Neuron (in vitro differentiated cells): Measurements from ENCODE around the gene VWA7.

ENCODE experiments used
- H2AFZ ChIP-seq: one replicate; pipeline ENCODE4 v1.6.1; 2013; ENCODE audit warnings: low read depth, mild to moderate bottlenecking, inconsistent platforms, low read length, moderate library complexity
- H3K27me3 ChIP-seq: one replicate; pipeline ENCODE4 v1.6.1; 2013; ENCODE audit warnings: low read length; ENCODE audit not compliant: insufficient read depth
- H3K36me3 ChIP-seq: one replicate; pipeline ENCODE4 v1.6.1; 2013; ENCODE audit warnings: low read length; ENCODE audit not compliant: insufficient read depth
- H3K4me1 ChIP-seq: one replicate; pipeline ENCODE4 v1.6.1; 2013; ENCODE audit warnings: low read length; ENCODE audit not compliant: insufficient read depth
- H3K4me3 ChIP-seq: 2 replicates; pipeline ENCODE4 v1.5.1; 2013; ENCODE audit warnings: mild to moderate bottlenecking, low read length, moderate library complexity
- H3K9me3 ChIP-seq: one replicate; pipeline ENCODE4 v1.6.1; 2013; ENCODE audit warnings: low read length

VWA7 gene

GRCh38 chr6:31744422-31744821, 32.7 kb downstream of the VWA7 start:
- H3K9me3 ChIP-seq, result no peaks in the 10 kb centered on the region
- no peaks in the 10 kb centered on the region for H3K27me3 ChIP-seq
- H2AFZ ChIP-seq, result no peak overlapping the region
- H3K4me1 ChIP-seq, result peaks cover 6% of the 10 kb centered on the region
- H3K4me3 ChIP-seq, result no peak overlapping the region
- peaks cover 55% of the 10 kb centered on the region for H3K36me3 ChIP-seq

GRCh38 chr6:31742894-31743293, 34.2 kb downstream of the VWA7 start:
- peaks cover 48% of the 10 kb centered on the region for H3K36me3 ChIP-seq
- no peak overlapping the region for H2AFZ ChIP-seq
- no peaks in the 10 kb centered on the region for H3K9me3 ChIP-seq
- no peaks in the 10 kb centered on the region for H3K27me3 ChIP-seq
- peaks cover 21% of the 10 kb centered on the region for H3K4me1 ChIP-seq
- no peak overlapping the region for H3K4me3 ChIP-seq

GRCh38 chr6:31741815-31742214, 35.3 kb downstream of the VWA7 start:
- Histone ChIP-seq H3K4me1 (peaks cover 31% of the 10 kb centered on the region), H3K4me3 (no peak overlapping the region), H2AFZ (no peak overlapping the region), H3K9me3 (no peaks in the 10 kb centered on the region), H3K36me3 (peaks cover 38% of the 10 kb centered on the region), H3K27me3 (no peaks in the 10 kb centered on the region)

- H3K4me1 ChIP-seq, result peaks cover 37% of the 10 kb centered on the region
- no peak overlapping the region for H2AFZ ChIP-seq
- peaks cover 36% of the 10 kb centered on the region for H3K36me3 ChIP-seq
- no peaks in the 10 kb centered on the region for H3K9me3 ChIP-seq
- H3K4me3 ChIP-seq, result peak overlapping the region; percentile 94
- no peaks in the 10 kb centered on the region for H3K27me3 ChIP-seq
These were observed 36.5 kb downstream of the VWA7 start for GRCh38 chr6:31740397-31741223.

GRCh38 chr6:31739639-31740396, 37.3 kb downstream of the VWA7 start, which contains the start of gene MSH5:
MSH5 (plus strand) TSS chr6:31740005; CDS start chr6:31740467, 462 bp downstream.
- Histone ChIP-seq H3K27me3 (no peaks in the 10 kb centered on the region), H3K36me3 (peaks cover 31% of the 10 kb centered on the region), H3K4me3 (peak within 1 kb of the TSS; percentile 94), H2AFZ (peak within 1 kb of the TSS; percentile 27), H3K4me1 (peaks cover 42% of the 10 kb centered on the region), H3K9me3 (no peaks in the 10 kb centered on the region)

- Histone ChIP-seq H2AFZ (no peak overlapping the region), H3K36me3 (peaks cover 30% of the 10 kb centered on the region), H3K9me3 (no peaks in the 10 kb centered on the region), H3K4me3 (peak overlapping the region; percentile 32), H3K27me3 (no peaks in the 10 kb centered on the region), H3K4me1 (peaks cover 51% of the 10 kb centered on the region)
These were observed 38.8 kb downstream of the VWA7 start for GRCh38 chr6:31737991-31738979.

- H3K9me3 ChIP-seq, result no peaks in the 10 kb centered on the region
- H3K36me3 ChIP-seq, result peaks cover 26% of the 10 kb centered on the region
- H3K4me1 ChIP-seq, result peaks cover 51% of the 10 kb centered on the region
- H3K4me3 ChIP-seq, result peak overlapping the region; percentile 85
- no peak overlapping the region for H2AFZ ChIP-seq
- no peaks in the 10 kb centered on the region for H3K27me3 ChIP-seq
These were observed 39.7 kb downstream of the VWA7 start for GRCh38 chr6:31737315-31737990.

- Histone ChIP-seq H2AFZ (peak overlapping the region; percentile 5), H3K36me3 (peaks cover 27% of the 10 kb centered on the region), H3K4me1 (peaks cover 51% of the 10 kb centered on the region), H3K27me3 (no peaks in the 10 kb centered on the region), H3K4me3 (peak overlapping the region; percentile 85), H3K9me3 (no peaks in the 10 kb centered on the region)
These were observed 40.3 kb downstream of the VWA7 start for GRCh38 chr6:31736768-31737314.

GRCh38 chr6:31736021-31736767, 40.9 kb downstream of the VWA7 start, which contains the start of gene CLIC1:
CLIC1 (minus strand) TSS chr6:31736530; CDS start chr6:31736300, 230 bp downstream.
- H3K9me3 ChIP-seq, result no peaks in the 10 kb centered on the region
- no peaks in the 10 kb centered on the region for H3K27me3 ChIP-seq
- peaks cover 26% of the 10 kb centered on the region for H3K36me3 ChIP-seq
- peak within 1 kb of the TSS; percentile 85 for H3K4me3 ChIP-seq
- peak within 1 kb of the TSS; percentile 5 for H2AFZ ChIP-seq
- H3K4me1 ChIP-seq, result peaks cover 51% of the 10 kb centered on the region

GRCh38 chr6:31734821-31735406, 42.2 kb downstream of the VWA7 start:
- H3K27me3 ChIP-seq, result no peaks in the 10 kb centered on the region
- H3K36me3 ChIP-seq, result peaks cover 29% of the 10 kb centered on the region
- H3K9me3 ChIP-seq, result no peaks in the 10 kb centered on the region
- peak overlapping the region; percentile 85 for H3K4me3 ChIP-seq
- H2AFZ ChIP-seq, result no peak overlapping the region
- peaks cover 54% of the 10 kb centered on the region for H3K4me1 ChIP-seq

- Histone ChIP-seq H3K4me1 (peaks cover 51% of the 10 kb centered on the region), H3K27me3 (no peaks in the 10 kb centered on the region), H3K9me3 (no peaks in the 10 kb centered on the region), H3K36me3 (peaks cover 29% of the 10 kb centered on the region), H2AFZ (no peak overlapping the region), H3K4me3 (peak overlapping the region; percentile 85)
These were observed 42.8 kb downstream of the VWA7 start for GRCh38 chr6:31734247-31734820.
